GM18870 (cell line): ENCODE data around the gene GOPC.
"Not testable (repeated sequence)": the region's sequence is repeated elsewhere in the genome, so short reads cannot be mapped to it uniquely, and the experiment has no call there.

Experiments used
- ATAC-seq: cut with Tn5 transposase; IDR thresholded peaks from one replicate; pipeline ENCODE4 v1.9.1; 2021; ENCODE audit warnings: moderate library complexity; ENCODE audit not compliant: unreplicated experiment

GOPC gene

DNA sequence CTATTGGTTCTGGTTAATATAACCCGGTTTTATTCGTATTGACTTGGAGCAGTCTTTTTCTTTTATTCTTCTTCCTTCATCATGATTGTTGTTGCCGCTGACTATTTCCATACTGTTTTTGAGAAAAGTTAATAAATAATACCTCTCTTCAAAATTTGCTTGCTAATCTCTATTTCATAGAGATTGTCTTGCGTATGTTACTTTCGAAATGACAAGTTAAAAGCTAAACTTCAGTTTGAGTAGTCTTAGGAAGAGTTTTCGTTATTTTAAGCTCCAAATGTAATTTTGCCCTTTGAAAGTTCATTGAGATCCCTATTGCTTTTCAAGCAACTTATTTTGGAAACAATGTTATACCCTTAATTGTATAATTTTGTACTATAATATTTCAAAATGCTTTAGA is 83.4 kb downstream of the GOPC start:
- ATAC-seq, result no peak

DNA sequence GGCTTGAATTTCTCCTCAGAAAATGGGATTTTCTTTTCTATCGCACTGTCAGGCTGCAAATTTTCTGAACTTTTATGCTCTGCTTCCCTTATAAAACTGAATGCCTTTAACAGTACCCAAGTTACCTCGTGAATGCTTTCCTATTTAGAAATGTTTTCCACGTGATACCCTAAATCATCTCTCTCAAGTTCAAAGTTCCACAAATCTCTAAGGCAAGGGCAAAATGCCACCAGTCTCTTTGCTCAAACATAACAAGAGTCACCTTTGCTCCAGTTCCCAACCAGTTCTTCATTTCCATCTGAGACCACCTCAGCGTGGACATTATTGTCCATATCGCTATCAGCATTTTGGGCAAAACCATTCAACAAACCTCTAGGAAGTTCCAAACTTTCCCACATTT is 84.3 kb downstream of the GOPC start:
- ATAC-seq, result not testable (repeated sequence)

DNA sequence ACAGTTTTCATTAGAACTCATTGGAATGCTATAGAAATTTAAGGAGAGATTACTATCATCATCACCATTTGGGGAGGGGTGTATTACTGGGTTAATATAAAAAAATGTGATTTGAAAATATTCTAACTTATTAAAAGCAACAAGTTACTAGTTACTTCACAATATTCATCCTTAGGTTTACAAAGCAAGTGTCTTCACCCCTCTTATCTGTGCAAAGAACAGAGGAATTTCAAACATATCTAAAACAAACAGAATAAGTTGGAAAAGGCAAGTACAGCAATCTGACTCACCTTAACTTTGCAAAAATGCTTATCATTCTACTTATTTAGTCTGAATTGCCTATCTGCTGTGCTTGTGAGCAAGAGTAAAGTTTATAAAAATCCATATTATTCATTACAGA is 87.0 kb downstream of the GOPC start:
- no peak for ATAC-seq

DNA sequence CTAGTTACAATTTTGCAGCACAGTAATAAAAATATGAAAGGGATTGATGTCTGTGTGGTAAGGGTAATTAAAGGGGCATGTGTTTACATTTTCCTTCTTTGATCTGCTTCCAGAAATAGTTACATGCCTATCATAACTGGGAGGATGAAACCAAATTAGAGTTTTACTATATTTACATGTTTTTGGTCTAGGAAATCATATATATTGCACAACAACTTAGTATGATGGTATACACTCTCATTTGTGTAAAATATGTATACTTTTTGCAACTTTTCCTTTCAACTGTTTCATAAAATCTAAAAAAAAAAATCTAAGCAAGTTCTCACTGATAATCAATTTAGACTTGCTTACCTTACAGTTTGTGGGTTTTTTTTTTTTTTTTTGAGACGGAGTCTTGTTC is 87.7 kb downstream of the GOPC start:
- no peak for ATAC-seq

DNA sequence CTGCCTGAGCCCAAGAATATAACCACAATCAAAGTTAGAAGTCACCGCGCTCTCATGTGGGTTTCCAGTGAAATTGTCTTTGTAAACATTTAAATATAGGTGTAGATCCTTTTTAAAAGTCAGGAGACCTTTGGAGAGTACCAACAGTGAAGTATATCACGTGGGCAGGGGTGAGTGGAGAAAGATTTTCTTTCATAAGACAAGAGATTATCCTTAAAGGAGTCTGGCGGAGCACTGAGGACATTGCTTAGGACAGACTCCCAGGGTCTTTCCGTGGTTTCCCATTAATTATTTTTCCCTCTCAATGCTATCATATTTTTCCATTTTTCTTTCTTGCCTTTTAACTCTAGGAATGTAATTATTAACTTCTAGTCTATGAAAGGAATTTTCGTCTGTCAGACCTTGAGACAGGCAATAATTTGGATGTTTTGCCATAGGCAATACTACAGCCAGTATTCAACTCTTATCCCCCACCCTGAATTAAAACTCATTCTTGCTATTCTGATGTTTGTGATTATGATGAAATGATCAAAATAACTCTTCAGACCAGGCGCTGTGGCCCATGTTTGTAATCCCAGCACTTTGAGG is 88.4 kb downstream of the GOPC start:
- no peak for ATAC-seq

DNA sequence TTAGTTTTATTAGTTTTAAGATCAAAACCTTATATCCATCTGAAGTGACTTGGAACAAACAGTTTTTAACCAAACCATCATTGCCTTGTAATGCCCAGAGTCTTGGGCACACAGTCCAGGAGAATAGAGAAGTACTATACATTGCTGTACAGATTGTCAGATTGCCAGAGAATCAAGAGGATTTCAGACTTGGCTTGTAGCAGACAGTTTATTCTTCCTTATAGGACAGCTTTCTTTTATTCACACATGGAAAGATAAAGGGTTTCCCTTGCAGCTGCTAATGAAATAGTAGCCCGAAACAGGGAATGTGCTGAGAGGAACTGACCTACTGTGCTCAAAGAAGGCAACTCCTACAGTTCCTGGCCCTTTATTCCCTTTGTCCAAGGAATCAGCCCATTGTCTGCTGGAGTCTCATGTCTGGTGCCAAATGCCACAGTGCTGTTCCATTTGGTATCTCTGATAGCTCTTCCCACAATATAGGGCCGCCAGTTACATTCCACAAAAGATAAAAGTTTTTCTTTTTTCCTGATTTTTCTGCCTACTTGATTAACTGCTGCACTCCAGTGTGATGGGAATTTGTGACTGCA is 89.2 kb downstream of the GOPC start:
- ATAC-seq, result no peak

DNA sequence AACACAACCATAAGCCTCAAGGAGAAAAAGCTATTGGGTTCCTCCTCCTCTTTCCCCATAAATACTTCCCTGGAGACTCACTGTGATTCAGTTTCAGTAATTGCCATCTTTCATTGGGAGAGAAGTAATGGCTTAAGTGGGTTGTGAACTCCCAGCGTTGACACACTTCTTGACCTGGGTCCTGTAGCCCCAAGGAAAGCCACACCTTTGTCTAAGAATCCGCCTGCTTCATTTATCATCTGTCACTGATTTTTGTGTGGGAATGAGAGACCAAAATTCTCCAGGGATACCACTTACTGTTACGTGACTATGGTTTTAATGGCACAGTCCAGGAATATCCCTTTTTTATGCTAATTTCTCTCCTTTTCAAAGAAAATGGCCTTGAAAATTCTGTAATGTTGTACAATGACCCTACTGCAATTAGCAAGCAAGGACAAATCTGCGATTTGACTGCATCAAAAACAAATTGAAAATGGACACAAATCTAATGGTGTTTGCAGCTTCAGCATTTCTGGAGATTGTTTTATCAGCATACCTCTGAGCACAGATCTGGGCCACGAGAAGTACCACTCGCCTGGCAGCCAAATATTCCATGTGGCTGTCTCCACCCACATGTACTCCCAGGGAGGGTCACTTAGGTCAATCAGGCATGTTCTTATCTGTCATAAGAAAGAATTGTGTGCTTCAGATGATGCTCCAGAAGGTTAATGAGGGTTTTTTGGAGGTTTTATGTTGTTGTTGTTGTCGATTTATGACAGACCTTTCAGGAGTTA is 90.1 kb downstream of the GOPC start:
- no peak for ATAC-seq
